Activated CD4-positive, alpha-beta T cell treated with anti-CD3 and anti-CD28 coated beads, Interleukin-2, amount 50 U/mL, for 1 hour (primary cell): ENCODE results near the gene ENPP6.

Source experiments
- DNase-seq: peaks from one replicate; pipeline ENCODE4 v3.0.0-alpha.2; 2020

ENPP6 gene

GRCh38 chr4:184217634-184218033 lies at the start of gene ENPP6:
Gene ENPP6, minus strand, starts transcription at chr4:184217873. Its CDS starts 54 bp downstream, at chr4:184217819.
- DNase-seq: no peak

- DNase-seq: no peak
These were observed 49.5 kb upstream of the ENPP6 start for GRCh38 chr4:184267206-184267608.

GRCh38 chr4:184265546-184266351 lies 48.1 kb upstream of the ENPP6 start:
- DNase-seq: no peak

GRCh38 chr4:184263910-184264732 lies 46.4 kb upstream of the ENPP6 start:
- peak; percentile 96 for DNase-seq

- DNase-seq: no peak
These were observed 45.8 kb upstream of the ENPP6 start for GRCh38 chr4:184263461-184263860.

DNA sequence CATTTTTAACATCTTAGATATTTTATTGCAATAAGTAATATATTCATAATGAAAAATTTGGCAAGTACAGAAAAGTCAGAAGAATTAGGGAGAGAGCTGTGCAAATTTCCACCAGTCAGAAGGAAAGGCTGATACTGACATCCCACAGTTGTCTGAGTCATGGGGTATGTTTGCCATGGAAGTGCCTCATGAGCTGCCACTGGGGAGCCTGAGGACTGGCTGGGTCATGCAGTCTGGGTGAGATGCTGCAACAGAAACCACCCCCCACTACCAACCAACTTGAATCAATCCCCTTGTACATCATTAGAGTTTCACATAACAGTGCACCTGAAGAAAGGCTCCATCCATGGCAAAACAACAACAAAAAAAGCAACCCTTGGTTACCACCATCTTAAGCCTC lies 45.2 kb upstream of the ENPP6 start:
- no peak for DNase-seq

DNA sequence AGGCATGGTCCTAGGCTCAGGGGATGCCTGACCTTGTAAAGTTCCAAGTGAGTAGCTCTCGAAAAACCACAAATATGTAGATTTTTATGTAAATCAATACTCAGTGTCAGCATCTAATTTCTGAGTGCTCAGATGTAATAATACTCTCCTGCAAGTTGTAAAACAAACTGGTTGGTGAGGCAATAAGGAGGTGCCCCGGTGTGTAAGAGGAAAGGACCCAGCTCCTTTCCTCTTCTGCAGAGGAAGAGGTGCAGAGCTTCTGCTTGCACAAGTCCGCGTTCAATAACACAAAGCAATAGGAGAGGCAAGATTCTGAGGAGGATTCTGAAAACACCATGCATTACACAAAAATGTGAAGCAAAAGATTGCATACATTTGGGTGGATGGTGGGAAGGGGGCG lies 43.6 kb upstream of the ENPP6 start:
- DNase-seq: no peak

GRCh38 chr4:184259866-184260265 lies 42.2 kb upstream of the ENPP6 start:
- DNase-seq: no peak

GRCh38 chr4:184259081-184259480 lies 41.4 kb upstream of the ENPP6 start:
- DNase-seq: no peak

- DNase-seq: no peak
These were observed 38.4 kb upstream of the ENPP6 start for GRCh38 chr4:184255871-184256642.

DNA sequence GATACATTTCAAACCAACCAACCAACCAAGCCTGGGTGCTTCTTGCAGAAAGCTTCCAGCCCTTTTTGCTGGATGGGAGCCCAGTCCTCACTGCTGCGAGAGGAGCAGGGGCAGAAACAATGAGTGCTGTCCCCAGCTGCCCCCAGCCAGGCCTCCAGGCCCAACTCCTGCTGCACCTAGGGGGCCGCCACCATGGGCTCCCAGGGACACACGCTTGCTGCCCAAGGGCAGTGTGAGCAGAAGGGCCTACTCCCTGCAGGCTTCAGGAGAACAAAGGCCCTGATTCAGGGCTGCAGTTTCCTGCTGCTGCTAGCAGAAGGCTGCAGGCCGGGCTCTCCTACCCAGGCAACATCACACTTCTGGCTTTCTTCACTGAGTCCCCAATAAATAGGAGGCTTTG lies 37.7 kb upstream of the ENPP6 start:
- no peak for DNase-seq

- DNase-seq: no peak
These were observed 35.4 kb upstream of the ENPP6 start for GRCh38 chr4:184253072-184253420.

GRCh38 chr4:184252136-184253071 lies 34.7 kb upstream of the ENPP6 start:
- DNase-seq: no peak

DNA sequence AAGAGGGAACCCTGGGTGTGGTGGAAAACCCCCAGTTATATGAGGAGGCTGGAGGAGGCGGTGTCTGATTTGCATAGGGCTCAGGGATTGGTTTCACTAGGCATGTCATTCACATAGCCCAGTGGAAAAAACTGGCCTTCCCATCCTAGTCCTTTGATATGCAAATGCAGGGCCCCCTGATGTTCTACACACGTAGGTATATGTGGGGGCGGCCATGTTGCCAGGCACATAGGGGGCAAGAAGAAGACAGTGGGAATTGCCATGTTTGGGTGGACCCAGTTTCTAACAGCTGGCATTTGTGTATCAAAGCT lies 34.0 kb upstream of the ENPP6 start:
- DNase-seq: no peak

GRCh38 chr4:184250795-184251669 lies 33.4 kb upstream of the ENPP6 start:
- DNase-seq: no peak

DNA sequence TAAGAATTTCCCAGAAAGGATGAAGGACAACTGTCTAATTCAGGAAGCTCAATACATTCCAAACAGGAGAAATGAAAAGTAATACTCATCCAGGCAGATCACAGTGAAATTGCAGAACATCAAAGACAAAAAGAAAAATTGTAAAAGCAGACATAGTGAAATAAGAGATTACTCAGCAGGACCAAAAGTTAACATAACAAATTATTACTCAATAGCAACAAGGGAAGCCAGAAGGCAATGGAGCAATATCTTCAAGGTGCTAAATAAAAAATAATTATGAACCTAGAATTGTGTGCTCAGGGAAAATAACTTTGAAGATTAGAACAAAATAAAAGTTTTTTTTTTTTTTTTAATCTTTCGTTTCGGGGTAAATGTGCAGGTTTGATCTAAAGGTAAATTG lies 30.5 kb upstream of the ENPP6 start:
- DNase-seq: no peak

DNA sequence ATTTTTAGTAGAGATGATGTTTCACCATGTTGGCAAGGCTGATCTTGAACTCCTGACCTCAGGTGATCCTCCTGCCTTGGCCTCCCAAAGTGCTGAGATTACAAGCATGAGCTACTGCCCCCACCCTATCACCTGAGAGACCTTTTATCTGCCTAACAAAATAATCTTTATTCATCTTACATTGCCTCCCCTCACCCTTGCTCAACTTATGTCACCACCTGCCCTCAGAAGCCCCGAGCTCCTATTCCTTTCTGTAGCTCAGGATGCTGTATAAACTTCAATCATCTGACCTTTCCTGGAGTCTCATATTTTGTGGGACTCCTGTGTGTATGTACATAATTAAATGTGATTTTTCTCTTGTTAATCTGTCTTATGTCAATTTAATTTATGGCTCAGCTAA lies 29.7 kb upstream of the ENPP6 start:
- DNase-seq: no peak

GRCh38 chr4:184246426-184246825 lies 28.8 kb upstream of the ENPP6 start:
- no peak for DNase-seq

DNA sequence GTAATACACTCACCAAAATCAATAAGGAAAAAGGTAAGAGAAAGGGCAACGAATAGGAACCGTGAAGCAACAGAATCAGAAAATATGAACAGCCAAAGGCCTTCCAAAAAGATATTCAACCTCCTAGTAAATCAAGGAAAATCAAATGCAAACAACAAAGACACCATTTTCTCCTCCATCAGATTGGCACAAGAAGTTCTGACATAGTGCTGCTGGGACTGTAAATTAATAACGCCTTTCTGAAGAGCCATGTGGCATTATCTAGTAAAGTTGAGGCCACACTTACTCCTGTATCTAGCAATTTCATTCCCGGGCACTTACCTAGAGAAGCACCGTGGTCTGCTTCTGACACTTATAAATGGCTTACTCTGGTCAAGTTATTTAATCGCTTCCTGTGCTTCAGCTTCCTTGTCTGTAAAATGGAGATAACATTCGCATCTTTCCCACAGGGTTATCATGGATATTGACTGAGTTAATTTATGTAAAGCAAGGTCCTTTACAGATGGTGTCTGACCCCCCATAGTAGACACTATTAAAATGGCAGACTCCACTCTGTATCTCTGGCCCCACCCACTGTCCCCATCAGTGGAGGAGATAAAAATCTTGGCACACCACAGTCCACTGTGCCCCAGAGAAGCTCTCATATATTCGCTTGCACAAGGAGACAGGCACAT lies 20.5 kb upstream of the ENPP6 start:
- DNase-seq: no peak

GRCh38 chr4:184237612-184238011 lies 19.9 kb upstream of the ENPP6 start:
- no peak for DNase-seq

- no peak for DNase-seq
These were observed 17.9 kb upstream of the ENPP6 start for GRCh38 chr4:184235526-184235925.
